PC-9 (cell line): Measurements from ENCODE around the gene PIH1D1.

Experiments used
- EZH2 ChIP-seq: fragments of 200-600 bp; sonication (generic); IDR thresholded peaks from 2 replicates; pipeline ENCODE4 v1.8.0; 2017; ENCODE audit warnings: antibody characterized with exemption, low read depth
- TF ChIP-seq, protein P1 (sequence below): fragments of 200-600 bp; sonication (generic); conservative IDR thresholded peaks from 2 replicates; pipeline ENCODE4 v1.6.1; 2017; ENCODE audit warnings: mixed run types, antibody characterized with exemption, mild to moderate bottlenecking, moderate library complexity

DNA sequence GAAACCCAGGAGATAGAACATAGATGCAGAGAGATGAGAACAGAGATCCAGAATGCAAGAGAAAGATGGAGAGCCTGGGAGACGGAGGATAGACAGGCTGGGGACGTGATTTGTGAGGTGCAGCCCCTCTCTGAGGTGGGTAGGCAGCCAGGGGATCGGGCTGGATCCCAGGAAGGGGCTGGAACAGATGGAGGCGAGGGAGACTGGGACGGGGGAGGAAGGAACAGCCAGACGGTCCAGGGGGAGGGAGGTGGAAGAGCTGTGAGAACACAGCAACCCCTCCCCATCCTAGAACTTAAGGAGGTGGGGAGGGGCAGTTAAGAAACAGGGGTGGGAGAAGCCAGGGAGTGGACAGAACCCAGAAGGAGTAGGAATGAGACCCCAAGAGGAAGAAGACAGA lies 13.4 kb downstream of the PIH1D1 start:
- TF ChIP-seq, protein P1, sequence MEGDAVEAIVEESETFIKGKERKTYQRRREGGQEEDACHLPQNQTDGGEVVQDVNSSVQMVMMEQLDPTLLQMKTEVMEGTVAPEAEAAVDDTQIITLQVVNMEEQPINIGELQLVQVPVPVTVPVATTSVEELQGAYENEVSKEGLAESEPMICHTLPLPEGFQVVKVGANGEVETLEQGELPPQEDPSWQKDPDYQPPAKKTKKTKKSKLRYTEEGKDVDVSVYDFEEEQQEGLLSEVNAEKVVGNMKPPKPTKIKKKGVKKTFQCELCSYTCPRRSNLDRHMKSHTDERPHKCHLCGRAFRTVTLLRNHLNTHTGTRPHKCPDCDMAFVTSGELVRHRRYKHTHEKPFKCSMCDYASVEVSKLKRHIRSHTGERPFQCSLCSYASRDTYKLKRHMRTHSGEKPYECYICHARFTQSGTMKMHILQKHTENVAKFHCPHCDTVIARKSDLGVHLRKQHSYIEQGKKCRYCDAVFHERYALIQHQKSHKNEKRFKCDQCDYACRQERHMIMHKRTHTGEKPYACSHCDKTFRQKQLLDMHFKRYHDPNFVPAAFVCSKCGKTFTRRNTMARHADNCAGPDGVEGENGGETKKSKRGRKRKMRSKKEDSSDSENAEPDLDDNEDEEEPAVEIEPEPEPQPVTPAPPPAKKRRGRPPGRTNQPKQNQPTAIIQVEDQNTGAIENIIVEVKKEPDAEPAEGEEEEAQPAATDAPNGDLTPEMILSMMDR: no peak
- no peak for TF ChIP-seq EZH2
